ENCODE measurements around the gene MIGA1. TPM values are rescaled to one million over a fixed set of nuclear protein-coding genes. Genes with fewer than 3 reads are reported as not detected.
"Not testable (repeated sequence)": the region's sequence is repeated elsewhere in the genome, so short reads cannot be mapped to it uniquely, and the experiment has no call there.

The MIGA1 gene
- total RNA-seq, 1 donor from 2014 or later, result 8.4 TPM

DNA sequence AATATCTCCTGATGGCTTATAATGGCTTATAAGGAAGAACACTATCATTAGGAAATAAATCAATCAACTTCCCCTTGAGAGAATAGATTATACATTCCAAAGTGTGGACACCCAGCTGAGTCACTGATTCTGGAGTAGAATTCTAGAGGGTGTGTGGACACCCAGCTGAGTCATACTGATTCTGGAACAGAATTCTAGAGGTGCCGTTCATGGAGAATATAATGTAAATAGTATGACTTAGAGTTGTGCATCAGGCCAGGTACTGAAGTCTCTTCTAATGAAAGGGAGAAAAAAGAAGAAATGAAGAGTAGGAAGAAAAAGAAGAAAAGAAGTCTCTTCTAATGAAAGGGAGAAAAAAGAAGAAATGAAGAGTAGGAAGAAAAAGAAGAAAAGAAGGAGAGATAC is 17.4 kb upstream of the MIGA1 start:
- DNase-seq (ENCODE audit: low spot score), result no peak
- no peak overlapping the region for H3K27ac Mint-ChIP-seq
- no peak overlapping the region for H3K4me3 Mint-ChIP-seq (ENCODE audit: low read depth)
- H3K27me3 Mint-ChIP-seq (ENCODE audit: low read depth), result peaks cover 6% of the 10 kb centered on the region
- intact Hi-C loops (cut with micrococcal nuclease), result no loop called here
- H3K4me1 Mint-ChIP-seq (ENCODE audit: low read depth), result peaks cover 16% of the 10 kb centered on the region
- peaks cover 8% of the 10 kb centered on the region for H3K36me3 Mint-ChIP-seq (ENCODE audit: low read depth)
- H3K9me3 Mint-ChIP-seq, result no peaks in the 10 kb centered on the region

GRCh38 chr1:77768006-77768405 is 11.4 kb upstream of the MIGA1 start:
- DNase-seq (ENCODE audit: low spot score), result no peak
- intact Hi-C loops (cut with micrococcal nuclease), result no loop called here
- H3K27me3 Mint-ChIP-seq (ENCODE audit: low read depth), result peaks cover 4% of the 10 kb centered on the region
- H3K27ac Mint-ChIP-seq, result no peak overlapping the region
- no peaks in the 10 kb centered on the region for H3K36me3 Mint-ChIP-seq (ENCODE audit: low read depth)
- no peaks in the 10 kb centered on the region for H3K4me1 Mint-ChIP-seq (ENCODE audit: low read depth)
- H3K9me3 Mint-ChIP-seq, result no peaks in the 10 kb centered on the region
- no peak overlapping the region for H3K4me3 Mint-ChIP-seq (ENCODE audit: low read depth)

DNA sequence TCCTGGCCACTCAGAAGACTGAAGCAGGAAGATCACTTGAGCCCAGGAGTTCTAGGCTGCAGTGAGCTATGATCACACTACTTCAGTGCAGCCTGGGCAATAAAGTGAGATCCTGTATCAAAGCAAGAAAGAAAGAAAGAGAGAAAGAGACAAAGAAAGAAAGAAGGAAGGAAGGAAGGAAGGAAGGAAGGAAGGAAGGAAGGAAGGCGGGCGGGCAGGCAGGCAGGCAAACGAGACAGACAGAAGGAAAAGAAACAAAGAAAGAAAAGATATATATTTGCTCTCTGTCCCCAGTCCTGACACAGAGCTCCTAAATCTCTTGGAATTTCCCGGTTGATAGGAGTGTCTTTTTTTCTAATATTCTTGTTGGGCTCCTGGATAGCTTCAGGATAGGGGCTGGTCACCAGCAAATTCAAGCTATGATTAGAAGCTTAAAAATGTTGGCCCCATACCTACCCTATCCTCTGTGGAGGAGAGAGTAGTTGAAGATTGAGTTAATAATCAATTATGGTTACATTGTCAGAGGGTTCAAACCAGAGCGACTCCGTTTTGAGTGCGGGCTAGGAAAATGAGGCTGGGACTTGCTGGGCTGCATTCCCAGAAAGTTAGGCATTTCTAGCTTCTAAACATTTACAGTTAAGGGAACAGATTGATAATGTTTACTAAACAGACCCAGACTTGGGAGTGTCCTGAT is 3.3 kb upstream of the MIGA1 start:
- no peak overlapping the region for H3K27ac Mint-ChIP-seq
- no peaks in the 10 kb centered on the region for H3K36me3 Mint-ChIP-seq (ENCODE audit: low read depth)
- H3K27me3 Mint-ChIP-seq (ENCODE audit: low read depth), result no peaks in the 10 kb centered on the region
- intact Hi-C loops (cut with micrococcal nuclease), result no loop called here
- DNase-seq (ENCODE audit: low spot score), result no peak
- peaks cover 16% of the 10 kb centered on the region for H3K4me1 Mint-ChIP-seq (ENCODE audit: low read depth)
- H3K9me3 Mint-ChIP-seq, result no peaks in the 10 kb centered on the region
- H3K4me3 Mint-ChIP-seq (ENCODE audit: low read depth), result no peak overlapping the region

DNA sequence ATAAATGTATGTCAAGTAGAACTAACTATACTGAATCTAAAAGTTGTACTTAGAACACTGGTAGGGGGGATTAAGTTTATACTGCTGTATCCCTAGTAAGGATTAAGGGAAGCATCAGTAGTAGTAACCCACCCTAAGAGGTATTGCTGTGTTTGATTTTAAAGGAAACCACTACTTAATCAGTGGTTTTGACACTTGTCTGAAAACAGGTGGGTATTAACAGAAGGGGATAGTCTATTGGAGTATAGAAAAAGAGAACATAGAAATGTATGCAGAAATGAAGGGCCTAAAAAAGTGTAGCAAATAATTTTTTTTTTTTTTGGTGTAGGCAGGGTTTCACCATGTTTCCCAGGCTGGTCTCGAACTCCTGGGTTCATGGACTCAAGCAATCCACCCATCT is 2.2 kb downstream of the MIGA1 start:
- H3K27ac Mint-ChIP-seq, result no peak overlapping the region
- peaks cover 7% of the 10 kb centered on the region for H3K9me3 Mint-ChIP-seq
- no peak overlapping the region for H3K4me3 Mint-ChIP-seq (ENCODE audit: low read depth)
- no peak for DNase-seq (ENCODE audit: low spot score)
- H3K27me3 Mint-ChIP-seq (ENCODE audit: low read depth), result no peaks in the 10 kb centered on the region
- intact Hi-C loops (cut with micrococcal nuclease), result no loop called here
- peaks cover 26% of the 10 kb centered on the region for H3K4me1 Mint-ChIP-seq (ENCODE audit: low read depth)
- peaks cover 36% of the 10 kb centered on the region for H3K36me3 Mint-ChIP-seq (ENCODE audit: low read depth)

- H3K27me3 Mint-ChIP-seq (ENCODE audit: low read depth), result no peaks in the 10 kb centered on the region
- peaks cover 9% of the 10 kb centered on the region for H3K9me3 Mint-ChIP-seq
- H3K36me3 Mint-ChIP-seq (ENCODE audit: low read depth), result peaks cover 45% of the 10 kb centered on the region
- peaks cover 26% of the 10 kb centered on the region for H3K4me1 Mint-ChIP-seq (ENCODE audit: low read depth)
- intact Hi-C loops (cut with micrococcal nuclease), result no loop called here
- H3K27ac Mint-ChIP-seq, result no peak overlapping the region
- no peak overlapping the region for H3K4me3 Mint-ChIP-seq (ENCODE audit: low read depth)
- DNase-seq (ENCODE audit: low spot score), result no peak
Observed at GRCh38 chr1:77783141-77783540, 3.7 kb downstream of the MIGA1 start.

DNA sequence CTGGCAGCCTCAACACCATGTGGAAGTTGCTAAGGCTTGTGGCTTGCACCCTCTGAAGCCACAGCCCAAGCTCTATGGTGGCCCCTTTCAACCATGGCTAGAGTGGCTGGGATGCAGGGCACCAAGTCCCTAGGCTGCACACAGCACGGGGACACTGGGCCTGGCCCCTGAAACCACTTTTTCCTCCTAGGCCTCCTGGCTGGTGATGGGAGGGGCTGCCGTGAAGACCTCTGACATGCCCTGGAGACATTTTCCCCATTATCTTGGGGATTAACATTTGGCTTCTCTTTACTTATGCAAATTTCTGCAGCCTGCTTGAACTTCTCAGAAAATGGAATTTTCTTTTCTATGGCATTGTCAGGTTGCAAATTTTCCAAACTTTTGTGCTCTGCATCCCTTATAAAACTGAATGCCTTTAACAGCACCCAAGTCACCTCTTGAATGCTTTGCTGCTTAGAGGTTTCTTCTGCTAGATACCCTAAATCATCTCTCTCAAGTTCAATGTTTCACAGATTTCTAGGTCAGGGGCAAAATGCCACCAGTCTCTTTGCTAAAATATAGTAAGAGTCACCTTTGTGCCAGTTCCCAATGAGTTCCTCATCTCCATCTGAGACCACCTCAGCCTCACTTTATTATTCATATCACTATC is 6.8 kb downstream of the MIGA1 start:
- H3K27me3 Mint-ChIP-seq (ENCODE audit: low read depth); H3K4me3 Mint-ChIP-seq (ENCODE audit: low read depth); H3K27ac Mint-ChIP-seq; H3K9me3 Mint-ChIP-seq; DNase-seq (ENCODE audit: low spot score); H3K4me1 Mint-ChIP-seq (ENCODE audit: low read depth); intact Hi-C loops (cut with micrococcal nuclease): not testable (repeated sequence)
- peaks cover 64% of the 10 kb centered on the region for H3K36me3 Mint-ChIP-seq (ENCODE audit: low read depth)

- no peak overlapping the region for H3K4me3 Mint-ChIP-seq (ENCODE audit: low read depth)
- no peak overlapping the region for H3K27ac Mint-ChIP-seq
- intact Hi-C loops (cut with micrococcal nuclease), result no loop called here
- H3K36me3 Mint-ChIP-seq (ENCODE audit: low read depth), result peaks cover 27% of the 10 kb centered on the region
- no peaks in the 10 kb centered on the region for H3K27me3 Mint-ChIP-seq (ENCODE audit: low read depth)
- peaks cover 2% of the 10 kb centered on the region for H3K4me1 Mint-ChIP-seq (ENCODE audit: low read depth)
- DNase-seq (ENCODE audit: low spot score), result no peak
- no peaks in the 10 kb centered on the region for H3K9me3 Mint-ChIP-seq
Observed at GRCh38 chr1:77794550-77794949, 15.1 kb downstream of the MIGA1 start.

DNA sequence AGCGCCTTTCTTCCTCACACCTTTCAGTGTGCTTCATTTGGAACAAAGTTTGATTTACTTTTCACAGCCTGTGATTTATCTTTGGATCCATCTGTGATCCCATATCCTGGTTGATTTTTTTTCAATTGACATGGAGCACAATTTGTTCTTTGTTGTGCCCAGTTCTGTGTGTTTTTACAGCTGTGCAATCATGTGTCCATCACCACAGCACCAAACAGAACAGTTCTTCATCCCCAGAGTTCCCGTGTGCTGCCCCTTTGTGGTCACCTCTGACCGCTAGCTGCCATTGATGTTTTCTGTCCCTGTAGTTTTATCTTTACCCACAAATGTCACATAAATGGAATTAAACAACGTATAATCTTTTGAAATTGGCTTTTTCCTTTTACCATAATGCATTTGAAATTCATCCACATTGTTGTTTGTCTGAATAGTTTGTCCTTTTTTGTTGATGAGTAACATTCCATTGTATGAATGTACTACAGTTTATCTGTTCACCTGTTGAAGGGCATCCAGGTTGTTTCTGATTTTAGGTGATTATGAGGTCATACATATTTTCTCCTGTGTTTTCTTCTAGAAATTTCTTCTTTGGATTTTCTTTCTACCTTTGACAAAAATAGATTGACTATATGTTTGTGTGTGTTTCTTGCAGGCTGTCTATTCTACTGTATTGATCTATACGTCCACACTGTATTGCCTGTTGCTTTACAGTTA is 17.4 kb downstream of the MIGA1 start:
- no peaks in the 10 kb centered on the region for H3K27me3 Mint-ChIP-seq (ENCODE audit: low read depth)
- H3K4me3 Mint-ChIP-seq (ENCODE audit: low read depth), result no peak overlapping the region
- peaks cover 2% of the 10 kb centered on the region for H3K4me1 Mint-ChIP-seq (ENCODE audit: low read depth)
- intact Hi-C loops (cut with micrococcal nuclease), result no loop called here
- no peak overlapping the region for H3K27ac Mint-ChIP-seq
- no peaks in the 10 kb centered on the region for H3K9me3 Mint-ChIP-seq
- peaks cover 21% of the 10 kb centered on the region for H3K36me3 Mint-ChIP-seq (ENCODE audit: low read depth)
- no peak for DNase-seq (ENCODE audit: low spot score)

DNA sequence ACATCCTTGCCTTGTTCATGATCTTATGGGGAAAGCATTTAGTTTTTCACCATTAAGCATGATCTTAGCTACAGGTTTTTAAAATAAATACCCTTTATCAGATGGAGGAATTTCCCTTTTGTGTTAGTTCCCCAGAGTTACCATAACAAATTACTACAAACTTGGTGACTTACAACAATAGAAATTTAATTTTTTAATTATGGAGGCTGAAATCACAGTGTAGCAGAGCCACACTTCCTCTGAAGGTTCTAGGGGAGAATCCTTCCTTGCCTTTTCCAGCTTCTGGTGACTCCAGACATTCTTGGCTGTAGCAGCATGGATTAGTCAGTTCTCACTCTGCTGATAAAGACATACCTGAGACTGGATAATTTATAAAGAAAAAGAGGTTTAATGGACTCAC is 18.5 kb downstream of the MIGA1 start:
- Mint-ChIP-seq H3K27me3 (ENCODE audit: low read depth) (no peaks in the 10 kb centered on the region), H3K4me3 (ENCODE audit: low read depth) (no peak overlapping the region), H3K27ac (no peak overlapping the region), H3K4me1 (ENCODE audit: low read depth) (peaks cover 2% of the 10 kb centered on the region), H3K9me3 (no peaks in the 10 kb centered on the region), H3K36me3 (ENCODE audit: low read depth) (peaks cover 25% of the 10 kb centered on the region)
- intact Hi-C loops (cut with micrococcal nuclease), result no loop called here
- no peak for DNase-seq (ENCODE audit: low spot score)

DNA sequence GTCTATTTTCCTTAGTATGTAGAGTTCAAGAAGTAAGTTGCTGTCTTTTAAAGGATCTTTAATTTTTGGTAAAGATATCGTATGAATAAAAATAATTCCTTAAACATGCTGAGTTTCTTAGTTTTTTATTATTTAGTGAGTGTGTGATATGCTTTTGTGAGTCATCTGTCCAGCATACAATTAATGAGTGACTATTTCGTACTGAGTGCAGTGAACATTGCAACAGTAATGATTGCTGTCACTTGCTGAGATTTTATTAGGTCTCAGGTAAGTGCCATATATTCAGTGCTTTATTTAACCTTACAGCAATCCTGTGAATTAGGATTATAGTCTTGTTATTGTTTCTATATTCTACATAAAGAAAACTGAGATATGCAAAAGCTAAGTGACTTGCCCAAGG is 22.6 kb downstream of the MIGA1 start:
- Mint-ChIP-seq H3K9me3 (no peaks in the 10 kb centered on the region), H3K4me1 (ENCODE audit: low read depth) (no peaks in the 10 kb centered on the region), H3K4me3 (ENCODE audit: low read depth) (no peak overlapping the region), H3K27ac (no peak overlapping the region), H3K36me3 (ENCODE audit: low read depth) (peaks cover 32% of the 10 kb centered on the region), H3K27me3 (ENCODE audit: low read depth) (no peaks in the 10 kb centered on the region)
- intact Hi-C loops (cut with micrococcal nuclease), result no loop called here
- DNase-seq (ENCODE audit: low spot score), result no peak

- H3K27ac Mint-ChIP-seq, result no peak overlapping the region
Observed at GRCh38 chr1:77803371-77803770, 23.9 kb downstream of the MIGA1 start.

GRCh38 chr1:77809787-77810462 is 30.5 kb downstream of the MIGA1 start:
- H3K27me3 Mint-ChIP-seq (ENCODE audit: low read depth); H3K4me3 Mint-ChIP-seq (ENCODE audit: low read depth); H3K27ac Mint-ChIP-seq; H3K9me3 Mint-ChIP-seq; H3K4me1 Mint-ChIP-seq (ENCODE audit: low read depth); intact Hi-C loops (cut with micrococcal nuclease); DNase-seq (ENCODE audit: low spot score): not testable (repeated sequence)
- H3K36me3 Mint-ChIP-seq (ENCODE audit: low read depth), result peaks cover 44% of the 10 kb centered on the region

More at GRCh38 chr1:77803371-77803770, 23.9 kb downstream of the MIGA1 start:
- Mint-ChIP-seq H3K9me3 (no peaks in the 10 kb centered on the region), H3K27me3 (ENCODE audit: low read depth) (no peaks in the 10 kb centered on the region), H3K4me1 (ENCODE audit: low read depth) (no peaks in the 10 kb centered on the region), H3K4me3 (ENCODE audit: low read depth) (no peak overlapping the region), H3K36me3 (ENCODE audit: low read depth) (peaks cover 37% of the 10 kb centered on the region)
- DNase-seq (ENCODE audit: low spot score), result no peak
- intact Hi-C loops (cut with micrococcal nuclease), result no loop called here

- H3K27me3 Mint-ChIP-seq (ENCODE audit: low read depth); intact Hi-C loops (cut with micrococcal nuclease); H3K4me3 Mint-ChIP-seq (ENCODE audit: low read depth); DNase-seq (ENCODE audit: low spot score); H3K9me3 Mint-ChIP-seq; H3K27ac Mint-ChIP-seq; H3K4me1 Mint-ChIP-seq (ENCODE audit: low read depth): not testable (repeated sequence)
- H3K36me3 Mint-ChIP-seq (ENCODE audit: low read depth), result peaks cover 46% of the 10 kb centered on the region
Observed at GRCh38 chr1:77811589-77811988, 32.1 kb downstream of the MIGA1 start.
